ENCODE data around the gene SKAP1. TPM values are rescaled to one million over a fixed set of nuclear protein-coding genes. Genes with fewer than 3 reads are reported as not detected.

SKAP1 gene
- total and polyA plus RNA-seq, 9 donors: 0.30 to 6.0 (median 2.4) TPM; not detected in 1

- Histone ChIP-seq H3K4me3 (no peak overlapping the region), H3K27me3 (no peaks in the 10 kb centered on the region), H3K27ac (no peak overlapping the region), H3K9me3 (no peaks in the 10 kb centered on the region), H3K36me3 (no peaks in the 10 kb centered on the region), H3K4me1 (ENCODE audit: insufficient read depth) (no peaks in the 10 kb centered on the region)
- WGBS, 3 donors: 46 to 73% (median 62%) methylated on average over 8 of the region's 8 CpGs
- intact Hi-C loops (cut with DNase I): no loop called here
- no peak for TF ChIP-seq POLR2A (IDR thresholded peaks at IDR 0.05)
- TF ChIP-seq EP300 (IDR thresholded peaks at IDR 0.05): no peak
- no peak for TF ChIP-seq CTCF (IDR thresholded peaks at IDR 0.05)
- DNase-seq: no peak
Measured at GRCh38 chr17:48313096-48313755, 116.8 kb downstream of the SKAP1 start.

- no peaks in the 10 kb centered on the region for H3K27me3 ChIP-seq
- intact Hi-C loops (cut with DNase I): no loop called here
- H3K4me1 ChIP-seq (ENCODE audit: insufficient read depth): no peaks in the 10 kb centered on the region
- no peaks in the 10 kb centered on the region for H3K9me3 ChIP-seq
- H3K36me3 ChIP-seq: no peaks in the 10 kb centered on the region
- H3K4me3 ChIP-seq: no peak overlapping the region
- WGBS, 3 donors: 56 to 65% (median 60%) methylated on average over 3 of the region's 3 CpGs
- H3K27ac ChIP-seq: no peak overlapping the region
- no peak for DNase-seq
- no peak for TF ChIP-seq CTCF (IDR thresholded peaks at IDR 0.05)
- TF ChIP-seq EP300 (IDR thresholded peaks at IDR 0.05): no peak
Measured at GRCh38 chr17:48311324-48311723, 118.7 kb downstream of the SKAP1 start.

GRCh38 chr17:48310748-48311213, 119.2 kb downstream of the SKAP1 start:
- Histone ChIP-seq H3K4me1 (ENCODE audit: insufficient read depth) (no peaks in the 10 kb centered on the region), H3K9me3 (no peaks in the 10 kb centered on the region), H3K27me3 (no peaks in the 10 kb centered on the region), H3K36me3 (no peaks in the 10 kb centered on the region), H3K27ac (no peak overlapping the region), H3K4me3 (no peak overlapping the region)
- TF ChIP-seq EP300 (IDR thresholded peaks at IDR 0.05) (no peak), CTCF (IDR thresholded peaks at IDR 0.05) (no peak), POLR2A (IDR thresholded peaks at IDR 0.05) (no peak)
- intact Hi-C loops (cut with DNase I): no loop called here
- DNase-seq: no peak
- 7 to 14% (median 9%) methylated on average over 16 of the region's 16 CpGs for WGBS, 3 donors

GRCh38 chr17:48308581-48308980, 121.4 kb downstream of the SKAP1 start:
- Histone ChIP-seq H3K4me3 (no peak overlapping the region), H3K27ac (no peak overlapping the region), H3K4me1 (ENCODE audit: insufficient read depth) (no peaks in the 10 kb centered on the region), H3K9me3 (no peaks in the 10 kb centered on the region), H3K27me3 (no peaks in the 10 kb centered on the region), H3K36me3 (no peaks in the 10 kb centered on the region)
- intact Hi-C loops (cut with DNase I): no loop called here
- DNase-seq: no peak
- WGBS, 3 donors: 6 to 15% (median 9%) methylated on average over 1 of the region's 1 CpG
- TF ChIP-seq EP300 (IDR thresholded peaks at IDR 0.05) (no peak), CTCF (IDR thresholded peaks at IDR 0.05) (no peak), POLR2A (IDR thresholded peaks at IDR 0.05) (no peak)

Data from ovary (tissue), 9 donors.